ENCODE data around the gene SGMS1. TPM values are rescaled to one million over a fixed set of nuclear protein-coding genes. Genes with fewer than 3 reads are reported as not detected.

SGMS1 gene
- total and polyA plus RNA-seq, 12 donors: 7.3 to 24.3 (median 17.1) TPM

DNA sequence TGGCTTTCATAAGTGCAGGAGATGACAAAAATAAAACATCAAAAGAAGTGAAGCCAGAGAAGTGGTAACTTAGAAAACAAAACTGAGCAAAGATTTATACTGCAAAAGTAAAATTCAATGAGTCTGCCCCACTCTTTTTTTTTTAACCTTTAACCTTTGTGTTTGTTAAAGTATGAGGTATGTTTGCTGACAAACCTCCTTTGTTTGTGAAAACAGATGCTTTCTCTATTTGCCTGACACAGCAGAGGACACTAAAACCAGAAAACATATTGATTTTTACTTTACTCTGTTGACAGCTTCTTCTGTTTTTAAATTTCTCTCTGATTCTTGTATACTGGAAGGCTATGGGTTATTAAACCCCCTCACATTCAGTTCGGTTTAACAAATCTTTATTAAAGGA lies 57.6 kb downstream of the SGMS1 start:
- intact Hi-C loops (cut with DNase I): loop anchor here in 1 of 10 donors (10.0 kb wide), 1 partner anchor 49 kb away; no protein-coding TSS in a partner anchor
- no peak for ATAC-seq
- no peaks in the 10 kb centered on the region for H3K27me3 ChIP-seq
- peaks cover 0 to 13% (median 8%) of the 10 kb centered on the region in 9 donors for H3K4me1 ChIP-seq
- TF ChIP-seq, protein P1, sequence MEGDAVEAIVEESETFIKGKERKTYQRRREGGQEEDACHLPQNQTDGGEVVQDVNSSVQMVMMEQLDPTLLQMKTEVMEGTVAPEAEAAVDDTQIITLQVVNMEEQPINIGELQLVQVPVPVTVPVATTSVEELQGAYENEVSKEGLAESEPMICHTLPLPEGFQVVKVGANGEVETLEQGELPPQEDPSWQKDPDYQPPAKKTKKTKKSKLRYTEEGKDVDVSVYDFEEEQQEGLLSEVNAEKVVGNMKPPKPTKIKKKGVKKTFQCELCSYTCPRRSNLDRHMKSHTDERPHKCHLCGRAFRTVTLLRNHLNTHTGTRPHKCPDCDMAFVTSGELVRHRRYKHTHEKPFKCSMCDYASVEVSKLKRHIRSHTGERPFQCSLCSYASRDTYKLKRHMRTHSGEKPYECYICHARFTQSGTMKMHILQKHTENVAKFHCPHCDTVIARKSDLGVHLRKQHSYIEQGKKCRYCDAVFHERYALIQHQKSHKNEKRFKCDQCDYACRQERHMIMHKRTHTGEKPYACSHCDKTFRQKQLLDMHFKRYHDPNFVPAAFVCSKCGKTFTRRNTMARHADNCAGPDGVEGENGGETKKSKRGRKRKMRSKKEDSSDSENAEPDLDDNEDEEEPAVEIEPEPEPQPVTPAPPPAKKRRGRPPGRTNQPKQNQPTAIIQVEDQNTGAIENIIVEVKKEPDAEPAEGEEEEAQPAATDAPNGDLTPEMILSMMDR (IDR thresholded peaks at IDR 0.05): no peak
- H3K27ac ChIP-seq: no peak overlapping the region
- peaks cover 0 to 5% (median 0%) of the 10 kb centered on the region in 9 donors for H3K36me3 ChIP-seq
- no peak overlapping the region for H3K4me3 ChIP-seq
- no peak for DNase-seq
- 0 to 92% methylated on average over 1 of the region's 1 CpG for WGBS, 2 donors
- peaks cover 0 to 3% (median 0%) of the 10 kb centered on the region in 11 donors for H3K9me3 ChIP-seq

DNA sequence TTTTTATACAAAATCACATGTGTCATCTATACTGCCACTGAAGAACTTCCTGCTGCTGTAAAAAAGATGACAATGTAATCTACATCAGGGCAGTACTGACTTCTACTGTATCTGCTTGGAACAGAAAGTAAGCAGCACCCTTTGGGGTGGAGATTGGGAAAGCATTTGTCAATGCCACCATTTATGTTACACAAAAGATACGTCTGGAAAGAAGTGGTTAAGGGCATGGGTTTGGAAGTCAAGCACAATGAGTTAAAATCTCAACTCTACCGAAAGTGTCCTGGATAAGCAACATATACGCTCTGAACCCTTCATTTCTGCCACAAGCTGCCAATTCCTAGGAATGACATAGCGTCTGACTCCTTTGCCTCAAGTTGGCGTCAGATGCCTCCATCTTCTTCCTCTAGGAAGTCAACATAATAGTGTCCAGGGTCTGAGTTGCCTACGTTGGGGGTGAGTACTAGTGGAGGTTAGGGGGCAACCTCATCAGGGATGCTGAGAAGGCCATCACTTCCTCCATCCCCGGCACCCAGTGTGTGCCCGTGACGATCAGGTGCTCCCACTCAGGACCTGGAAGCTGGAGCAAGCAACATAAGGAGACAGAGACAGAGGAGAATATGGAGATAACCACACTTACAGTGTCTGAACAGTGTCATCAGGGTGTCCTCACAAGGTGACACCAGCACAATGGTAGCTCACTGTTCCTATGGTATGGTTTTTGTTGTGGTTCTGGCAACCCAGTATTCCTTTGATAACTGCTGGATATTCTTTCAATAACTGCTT lies 58.3 kb downstream of the SGMS1 start:
- 92 to 96% methylated on average over 9 of the region's 9 CpGs for WGBS, 2 donors
- DNase-seq: no peak
- intact Hi-C loops (cut with DNase I): loop anchor here in 1 of 10 donors (10.0 kb wide), 1 partner anchor 49 kb away; no protein-coding TSS in a partner anchor
- H3K27me3 ChIP-seq: no peaks in the 10 kb centered on the region
- ATAC-seq: no peak
- peaks cover 0 to 5% (median 0%) of the 10 kb centered on the region in 9 donors for H3K36me3 ChIP-seq
- peaks cover 0 to 3% (median 0%) of the 10 kb centered on the region in 11 donors for H3K9me3 ChIP-seq
- no peak overlapping the region for H3K27ac ChIP-seq
- TF ChIP-seq, protein P1 (IDR thresholded peaks at IDR 0.05): no peak
- peaks cover 0 to 19% (median 15%) of the 10 kb centered on the region in 9 donors for H3K4me1 ChIP-seq
- no peak overlapping the region for H3K4me3 ChIP-seq

DNA sequence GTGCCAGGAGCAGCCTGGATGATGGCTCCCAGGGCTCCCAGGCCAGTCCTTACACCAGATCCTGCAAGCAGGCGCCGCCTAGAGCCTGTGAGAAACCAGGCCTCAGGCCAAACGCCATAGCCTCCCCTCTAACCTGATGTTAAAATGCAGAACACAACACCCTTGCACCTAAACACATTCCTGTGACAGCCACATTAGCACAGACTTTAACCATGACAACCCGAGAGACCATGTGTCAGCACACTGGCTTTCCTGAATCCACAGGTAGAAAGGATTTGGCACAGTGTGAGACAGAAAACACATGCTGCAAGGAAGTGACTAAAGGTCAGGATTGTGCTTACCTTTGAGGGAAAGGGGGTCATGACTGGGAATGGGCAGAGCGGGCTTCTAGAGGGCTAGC lies 59.9 kb downstream of the SGMS1 start:
- peak in 1 of 8 donors; percentile 46 for ATAC-seq
- intact Hi-C loops (cut with DNase I): loop anchor here in 2 of 10 donors (2.0 to 10.0 kb wide), 2 partner anchors 43 to 51 kb away; no protein-coding TSS in a partner anchor
- 60 to 77% methylated on average over 5 of the region's 5 CpGs for WGBS, 2 donors

DNA sequence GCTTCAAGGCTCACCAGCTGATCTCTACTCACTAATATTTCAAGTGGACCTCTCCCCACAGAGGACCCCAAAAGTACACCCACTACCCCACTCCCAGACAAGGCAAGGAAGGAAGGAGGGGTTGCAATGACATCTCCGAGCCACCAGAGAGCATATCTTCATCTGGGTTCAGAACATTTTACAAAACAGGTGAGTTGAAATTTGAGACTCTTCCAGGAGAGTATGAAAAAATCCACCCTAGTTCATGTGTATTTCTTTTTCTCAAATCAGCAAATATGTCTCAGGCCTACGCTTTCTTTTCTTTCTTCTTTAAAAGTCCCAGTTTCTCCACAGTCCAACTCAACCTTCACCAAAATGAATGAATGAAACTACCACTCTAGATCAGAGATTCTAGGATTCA lies 61.9 kb downstream of the SGMS1 start:
- H3K9me3 ChIP-seq: no peaks in the 10 kb centered on the region
- WGBS, 2 donors: 71 to 80% methylated on average over 2 of the region's 2 CpGs
- DNase-seq: no peak
- H3K36me3 ChIP-seq: peaks cover 0 to 5% (median 0%) of the 10 kb centered on the region in 9 donors
- H3K27me3 ChIP-seq: no peaks in the 10 kb centered on the region
- intact Hi-C loops (cut with DNase I): loop anchor here in 2 of 10 donors (2.0 to 10.0 kb wide), 2 partner anchors 45 to 53 kb away; no protein-coding TSS in a partner anchor
- H3K4me3 ChIP-seq: no peak overlapping the region
- H3K27ac ChIP-seq: peak overlapping the region in 6 of 10 donors; percentile 4 to 62 (median 25)
- TF ChIP-seq, protein P1 (IDR thresholded peaks at IDR 0.05): peak in 7 of 9 donors; percentile 36 to 61 (median 48)
- ATAC-seq: peak in 4 of 8 donors; percentile 15 to 29 (median 26)
- H3K4me1 ChIP-seq: peaks cover 10 to 48% (median 42%) of the 10 kb centered on the region in 9 donors

More for the DNA sequence above, 59.9 kb downstream of the SGMS1 start:
- TF ChIP-seq, protein P1 (IDR thresholded peaks at IDR 0.05): no peak
- Histone ChIP-seq H3K27ac (no peak overlapping the region), H3K4me1 (peaks cover 4 to 27% (median 24%) of the 10 kb centered on the region in 9 donors), H3K9me3 (peaks cover 0 to 3% (median 0%) of the 10 kb centered on the region in 11 donors), H3K27me3 (no peaks in the 10 kb centered on the region), H3K4me3 (no peak overlapping the region), H3K36me3 (peaks cover 0 to 5% (median 0%) of the 10 kb centered on the region in 9 donors)
- no peak for DNase-seq

Data from heart right ventricle (tissue), 16 donors.